Liver (tissue), 3 donors: Measurements from ENCODE around the gene EIF3L.

Experiments used
- CTCF ChIP-seq: fragments of 150-350 bp; IDR thresholded peaks from 2 replicates; pipeline ENCODE4 v1.5.1; 2017; ENCODE audit warnings: improper control_type of control experiment, low read depth, low read length; ENCODE audit not compliant: missing input control
- FOXA1 ChIP-seq: IDR thresholded peaks from 2 replicates; pipeline ENCODE4 v1.6.1; 2016; ENCODE audit warnings: antibody characterized with exemption
- GABPA ChIP-seq, 2 donors: IDR thresholded peaks in 1 of 2; conservative IDR thresholded peaks in 1 of 2; 2 replicates each; pipeline ENCODE4 v1.6.1; 2016; ENCODE audit warnings: antibody characterized with exemption in 2 of 2, mild to moderate bottlenecking in 1 of 2, moderate library complexity in 1 of 2
- JUND ChIP-seq, 2 donors: IDR thresholded peaks; 2 replicates each; pipeline ENCODE4 v1.6.1; 2016; ENCODE audit warnings: antibody characterized with exemption in 2 of 2
- MAX ChIP-seq: IDR thresholded peaks from 2 replicates; pipeline ENCODE4 v1.6.1; 2016; ENCODE audit warnings: antibody characterized with exemption
- RAD21 ChIP-seq, 2 donors: IDR thresholded peaks; 2 replicates each; pipeline ENCODE4 v1.6.1; 2016; ENCODE audit warnings: antibody characterized with exemption in 2 of 2, mild to moderate bottlenecking in 2 of 2
- TAF1 ChIP-seq: conservative IDR thresholded peaks from 2 replicates; pipeline ENCODE4 v1.6.1; 2016; ENCODE audit warnings: antibody characterized with exemption, mild to moderate bottlenecking
- YY1 ChIP-seq: IDR thresholded peaks from 2 replicates; pipeline ENCODE4 v1.6.1; 2016; ENCODE audit warnings: antibody characterized with exemption, mild to moderate bottlenecking
- ZBTB33 ChIP-seq: IDR thresholded peaks from 2 replicates; pipeline ENCODE4 v1.6.1; 2016; ENCODE audit warnings: antibody characterized with exemption
- donor health status: healthy.
- donor health status: healthy.

GRCh38 chr22:37897807-37898206, 48.6 kb downstream of the EIF3L start:
- TF ChIP-seq JUND (IDR thresholded peaks at IDR 0.05) (no peak), CTCF (no peak), ZBTB33 (no peak), GABPA (IDR thresholded peaks at IDR 0.05 in 1 of 2, conservative IDR thresholded peaks at IDR 0.05 in 1 of 2) (no peak), MAX (no peak), RAD21 (IDR thresholded peaks at IDR 0.05) (no peak), FOXA1 (no peak), TAF1 (no peak), YY1 (no peak)
